Measurements from ENCODE around the gene ZFC3H1. TPM values are rescaled to one million over a fixed set of nuclear protein-coding genes. Genes with fewer than 3 reads are reported as not detected.

ZFC3H1 gene
- total and polyA plus RNA-seq, 5 experiments from 2014 or later: 19.1 to 118 (median 28.5) TPM

DNA sequence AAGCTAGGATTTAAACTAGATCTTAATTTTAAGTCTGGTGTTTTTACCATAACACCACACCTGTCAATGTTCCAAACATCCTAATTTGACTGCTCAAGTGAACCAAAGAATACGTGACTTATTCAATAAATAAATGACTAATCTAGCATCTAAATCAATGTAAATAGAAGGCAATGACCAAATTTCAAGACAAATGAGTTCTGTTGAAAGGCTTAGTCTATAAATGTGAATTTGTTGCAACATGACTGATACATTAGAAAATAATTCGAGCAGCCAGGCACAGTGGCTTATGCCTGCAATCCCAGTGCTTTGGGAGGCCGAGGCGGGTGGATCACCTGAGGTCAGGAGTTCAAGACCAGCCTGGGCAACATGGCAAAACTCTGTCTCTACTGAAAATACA lies 15.1 kb downstream of the ZFC3H1 start:
- no peaks in the 10 kb centered on the region for H3K9me3 Mint-ChIP-seq
- ATAC-seq (no peak), DNase-seq (no peak)
- peak overlapping the region in 2 of 10 donors; percentile 2 to 14 for H3K4me3 Mint-ChIP-seq
- peak overlapping the region in 4 of 10 donors; percentile 8 to 65 (median 48) for H3K27ac Mint-ChIP-seq
- no peaks in the 10 kb centered on the region for H3K27me3 Mint-ChIP-seq
- POLR2A ChIA-PET: interaction anchor here (1.3 kb wide), 1 partner anchor 15 kb away, joined by 3 read pairs; the partner anchor contains the start of gene ZFC3H1
- H3K36me3 Mint-ChIP-seq: peaks cover 7 to 50% (median 15%) of the 10 kb centered on the region in 3 donors
- H3K4me1 Mint-ChIP-seq: peaks cover 10 to 32% (median 22%) of the 10 kb centered on the region in 4 donors

DNA sequence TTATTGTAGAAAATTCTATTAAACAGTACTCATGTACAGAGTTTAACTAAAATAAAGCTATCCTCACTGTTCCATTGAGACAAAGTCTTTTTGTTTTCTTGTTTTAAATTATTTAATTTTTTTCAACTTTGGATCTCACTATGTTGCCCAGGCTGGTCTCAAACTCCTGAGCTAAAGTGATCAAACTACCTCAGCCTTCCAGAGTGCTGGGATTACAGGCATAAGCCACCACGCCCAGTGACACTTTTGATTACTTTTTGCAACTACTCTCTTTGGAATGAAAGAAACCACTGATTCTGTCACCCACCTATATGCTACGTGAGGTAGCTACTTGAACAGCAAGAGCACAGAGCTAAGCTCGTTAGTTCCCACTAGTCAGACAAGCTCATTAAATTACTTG lies 17.1 kb downstream of the ZFC3H1 start:
- ATAC-seq (no peak), DNase-seq (no peak)
- H3K4me1 Mint-ChIP-seq: peaks cover 10 to 35% (median 24%) of the 10 kb centered on the region in 4 donors
- H3K4me3 Mint-ChIP-seq: no peak overlapping the region
- POLR2A ChIA-PET: interaction anchor here (0.9 to 2.2 kb wide), 2 partner anchors 17 to 40 kb away, joined by 3 to 11 read pairs; partner anchors contain the start of genes THAP2, TMEM19 and ZFC3H1
- H3K27ac Mint-ChIP-seq: peak overlapping the region in 4 of 10 donors; percentile 8 to 41 (median 31)
- H3K27me3 Mint-ChIP-seq: no peaks in the 10 kb centered on the region
- H3K36me3 Mint-ChIP-seq: peaks cover 10 to 70% (median 18%) of the 10 kb centered on the region in 3 donors
- H3K9me3 Mint-ChIP-seq: no peaks in the 10 kb centered on the region

- Mint-ChIP-seq H3K36me3 (peaks cover 10 to 77% (median 18%) of the 10 kb centered on the region in 3 donors), H3K27me3 (no peaks in the 10 kb centered on the region), H3K27ac (peak overlapping the region in 8 of 10 donors; percentile 4 to 93 (median 61)), H3K4me1 (peaks cover 7 to 36% (median 25%) of the 10 kb centered on the region in 4 donors), H3K4me3 (no peak overlapping the region), H3K9me3 (no peaks in the 10 kb centered on the region)
- DNase-seq (no peak), ATAC-seq (no peak)
- POLR2A ChIA-PET: interaction anchor here (0.5 to 2.2 kb wide), 3 partner anchors 13 to 41 kb away, joined by 3 to 11 read pairs (median 4); partner anchors contain the start of genes THAP2, TMEM19 and ZFC3H1
These were observed 18.4 kb downstream of the ZFC3H1 start for GRCh38 chr12:71645268-71645667.

DNA sequence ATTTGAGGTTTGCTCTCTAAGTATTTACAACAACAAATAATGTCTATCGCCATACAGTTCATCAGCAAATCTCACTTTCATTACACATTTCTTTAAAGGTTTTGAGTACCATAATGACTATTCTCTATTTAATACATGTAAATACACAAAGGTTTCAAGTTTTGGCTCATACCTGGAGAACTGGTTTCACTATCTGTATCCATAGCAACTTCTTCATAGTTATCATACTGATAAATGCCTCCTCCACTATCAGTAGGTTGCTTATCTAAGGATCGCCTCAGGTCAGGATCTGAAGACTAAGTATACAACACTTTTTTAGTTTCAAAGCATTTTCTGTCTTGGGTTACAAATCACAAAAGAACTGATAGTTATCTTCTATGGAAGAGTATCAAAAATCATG lies 21.4 kb downstream of the ZFC3H1 start:
- ATAC-seq: no peak

GRCh38 chr12:71641390-71641789 lies 22.3 kb downstream of the ZFC3H1 start:
- Mint-ChIP-seq H3K36me3 (peaks cover 14 to 83% (median 20%) of the 10 kb centered on the region in 3 donors), H3K27ac (peak overlapping the region in 4 of 10 donors; percentile 2 to 29 (median 16)), H3K27me3 (no peaks in the 10 kb centered on the region), H3K4me1 (peaks cover 7 to 25% (median 15%) of the 10 kb centered on the region in 4 donors), H3K9me3 (no peaks in the 10 kb centered on the region), H3K4me3 (no peak overlapping the region)
- POLR2A ChIA-PET: no interaction called here
- no peak for ATAC-seq
- DNase-seq: no peak

More for the DNA sequence above, 21.4 kb downstream of the ZFC3H1 start:
- Mint-ChIP-seq H3K4me1 (peaks cover 4 to 25% (median 11%) of the 10 kb centered on the region in 4 donors), H3K4me3 (no peak overlapping the region), H3K27me3 (no peaks in the 10 kb centered on the region), H3K9me3 (no peaks in the 10 kb centered on the region), H3K36me3 (peaks cover 10 to 86% (median 20%) of the 10 kb centered on the region in 3 donors), H3K27ac (peak overlapping the region in 4 of 10 donors; percentile 6 to 53 (median 24))
- no peak for DNase-seq
- POLR2A ChIA-PET: interaction anchor here (0.9 kb wide), 1 partner anchor 22 kb away, joined by 4 read pairs; the partner anchor contains the start of genes THAP2 and ZFC3H1

DNA sequence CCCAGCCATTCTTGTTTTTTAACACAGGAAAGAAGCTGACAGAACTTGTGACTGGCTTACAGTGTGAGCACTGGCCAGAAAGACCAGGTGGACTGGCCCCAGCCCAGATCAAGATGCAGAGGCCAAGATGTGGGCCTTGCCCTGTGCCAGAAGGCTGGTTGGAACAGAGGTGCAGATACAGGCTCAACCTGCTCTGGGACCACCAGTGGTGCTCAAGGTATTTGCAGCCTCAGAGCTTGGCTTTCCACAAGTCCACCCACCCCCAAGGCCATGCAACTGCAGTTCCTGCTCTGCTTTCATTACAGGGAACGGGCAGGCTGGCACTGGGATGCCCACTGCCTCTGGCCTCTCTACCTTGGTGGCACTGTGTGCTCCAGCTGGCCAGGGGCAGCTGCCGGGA lies 23.3 kb downstream of the ZFC3H1 start:
- Mint-ChIP-seq H3K27ac (peak overlapping the region in 1 of 10 donors; percentile 13), H3K4me3 (no peak overlapping the region), H3K4me1 (peaks cover 7 to 24% (median 14%) of the 10 kb centered on the region in 4 donors), H3K9me3 (no peaks in the 10 kb centered on the region), H3K36me3 (peaks cover 13 to 87% (median 20%) of the 10 kb centered on the region in 3 donors), H3K27me3 (no peaks in the 10 kb centered on the region)
- ATAC-seq: no peak
- DNase-seq: no peak
- POLR2A ChIA-PET: interaction anchor here (1.1 kb wide), 1 partner anchor 23 kb away, joined by 3 read pairs; the partner anchor contains the start of genes THAP2 and ZFC3H1

- Mint-ChIP-seq H3K27me3 (no peaks in the 10 kb centered on the region), H3K9me3 (no peaks in the 10 kb centered on the region), H3K36me3 (peaks cover 10 to 87% (median 24%) of the 10 kb centered on the region in 3 donors), H3K4me3 (no peak overlapping the region), H3K27ac (peak overlapping the region in 8 of 10 donors; percentile 4 to 81 (median 38)), H3K4me1 (peaks cover 5 to 21% (median 11%) of the 10 kb centered on the region in 4 donors)
- DNase-seq: no peak
- POLR2A ChIA-PET: no interaction called here
- ATAC-seq: peak in 1 of 2 donors; percentile 62
These were observed 24.3 kb downstream of the ZFC3H1 start for GRCh38 chr12:71639341-71639760.

GRCh38 chr12:71638499-71638898 lies 25.1 kb downstream of the ZFC3H1 start:
- DNase-seq (no peak), ATAC-seq (no peak)
- peaks cover 3 to 21% (median 10%) of the 10 kb centered on the region in 4 donors for H3K4me1 Mint-ChIP-seq
- H3K9me3 Mint-ChIP-seq: no peaks in the 10 kb centered on the region
- peak overlapping the region in 5 of 10 donors; percentile 42 to 77 (median 47) for H3K27ac Mint-ChIP-seq
- peaks cover 7 to 87% (median 22%) of the 10 kb centered on the region in 3 donors for H3K36me3 Mint-ChIP-seq
- no peaks in the 10 kb centered on the region for H3K27me3 Mint-ChIP-seq
- H3K4me3 Mint-ChIP-seq: no peak overlapping the region
- POLR2A ChIA-PET: interaction anchor here (0.6 kb wide), 1 partner anchor 24 kb away, joined by 3 read pairs; no protein-coding TSS in a partner anchor

- no peak overlapping the region for H3K4me3 Mint-ChIP-seq
- peaks cover 3 to 16% (median 8%) of the 10 kb centered on the region in 4 donors for H3K4me1 Mint-ChIP-seq
These were observed 26.9 kb downstream of the ZFC3H1 start for GRCh38 chr12:71636704-71637115.

DNA sequence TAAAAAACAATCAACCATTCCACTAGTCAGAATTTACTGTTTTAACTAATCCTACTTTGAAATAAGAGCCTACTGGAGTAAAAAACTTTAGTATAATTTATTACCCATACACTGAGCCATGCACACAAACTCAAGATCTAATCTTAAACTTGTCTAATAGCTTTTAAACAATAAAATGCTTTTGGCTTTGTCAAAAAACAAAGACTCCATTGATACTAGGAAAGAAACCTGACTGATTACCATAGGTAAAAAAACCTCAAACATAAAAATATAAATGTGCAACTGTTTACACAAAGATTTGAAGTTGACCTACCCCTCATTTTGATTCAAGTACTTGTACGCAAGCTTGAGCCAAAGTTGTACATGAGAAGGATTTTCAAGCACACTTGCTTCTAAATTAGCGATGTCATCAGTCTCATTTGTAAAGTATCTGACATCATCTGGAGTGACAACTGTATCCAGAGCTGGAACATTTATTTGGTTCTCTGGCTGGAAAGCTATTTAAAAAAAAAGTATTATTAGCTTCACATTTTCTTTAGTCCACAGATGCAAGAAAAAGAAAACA lies 36.1 kb downstream of the ZFC3H1 start:
- POLR2A ChIA-PET: interaction anchor here (1.9 kb wide), 1 partner anchor 36 kb away, joined by 5 read pairs; the partner anchor contains the start of gene ZFC3H1
- no peaks in the 10 kb centered on the region for H3K27me3 Mint-ChIP-seq

More at GRCh38 chr12:71636704-71637115, 26.9 kb downstream of the ZFC3H1 start:
- H3K36me3 Mint-ChIP-seq: peaks cover 9 to 87% (median 33%) of the 10 kb centered on the region in 3 donors
- no peaks in the 10 kb centered on the region for H3K27me3 Mint-ChIP-seq
- no peaks in the 10 kb centered on the region for H3K9me3 Mint-ChIP-seq
- POLR2A ChIA-PET: interaction anchor here (1.1 kb wide), 1 partner anchor 27 kb away, joined by 4 read pairs; the partner anchor contains the start of genes THAP2 and ZFC3H1
- ATAC-seq: peak; percentile 70 to 72
- peak overlapping the region; percentile 9 to 80 (median 66) for H3K27ac Mint-ChIP-seq
- peak in 5 of 10 donors; percentile 18 to 68 (median 54) for DNase-seq

DNA sequence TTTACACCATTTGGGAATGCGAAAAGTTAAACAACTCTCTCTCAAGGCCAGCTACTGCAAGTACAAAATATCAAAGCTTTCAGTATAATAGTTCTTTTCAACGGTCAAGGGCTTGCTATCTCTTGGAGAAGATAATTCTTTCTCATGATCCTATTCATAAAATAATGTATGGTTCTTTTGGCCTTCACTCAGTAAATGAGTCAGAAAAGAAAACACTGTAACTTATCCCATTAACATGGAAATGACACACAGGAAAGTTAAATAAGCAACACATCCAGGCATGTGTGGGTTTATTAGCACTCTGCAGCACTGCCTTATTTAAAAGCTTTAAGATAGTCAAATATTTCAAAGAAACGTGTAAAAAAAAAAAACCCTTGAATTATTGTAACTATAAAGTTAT lies 36.9 kb downstream of the ZFC3H1 start:
- Mint-ChIP-seq H3K27ac (peak overlapping the region in 3 of 10 donors; percentile 47 to 77 (median 63)), H3K36me3 (peaks cover 13 to 89% (median 26%) of the 10 kb centered on the region in 3 donors), H3K4me1 (peaks cover 7 to 24% (median 20%) of the 10 kb centered on the region in 4 donors), H3K4me3 (no peak overlapping the region), H3K9me3 (no peaks in the 10 kb centered on the region), H3K27me3 (no peaks in the 10 kb centered on the region)
- ATAC-seq (no peak), DNase-seq (no peak)
- POLR2A ChIA-PET: interaction anchor here (1.9 kb wide), 1 partner anchor 36 kb away, joined by 5 read pairs; the partner anchor contains the start of gene ZFC3H1

More for the DNA sequence above, 36.1 kb downstream of the ZFC3H1 start:
- no peak for ATAC-seq
- DNase-seq: no peak
- Mint-ChIP-seq H3K27ac (peak overlapping the region in 2 of 10 donors; percentile 23 to 37), H3K4me3 (no peak overlapping the region), H3K4me1 (peaks cover 3 to 21% (median 16%) of the 10 kb centered on the region in 4 donors), H3K9me3 (no peaks in the 10 kb centered on the region), H3K36me3 (peaks cover 12 to 89% (median 28%) of the 10 kb centered on the region in 3 donors)

- H3K27ac Mint-ChIP-seq: peak overlapping the region; percentile 18 to 81 (median 69)
- ATAC-seq (no peak), DNase-seq (no peak)
- H3K27me3 Mint-ChIP-seq: no peaks in the 10 kb centered on the region
- no peaks in the 10 kb centered on the region for H3K9me3 Mint-ChIP-seq
- H3K4me3 Mint-ChIP-seq: peak overlapping the region in 3 of 10 donors; percentile 6 to 56 (median 16)
- peaks cover 9 to 29% (median 23%) of the 10 kb centered on the region in 4 donors for H3K4me1 Mint-ChIP-seq
- peaks cover 14 to 89% (median 29%) of the 10 kb centered on the region in 3 donors for H3K36me3 Mint-ChIP-seq
- POLR2A ChIA-PET: interaction anchor here (1.9 kb wide), 1 partner anchor 37 kb away, joined by 5 read pairs; the partner anchor contains the start of gene ZFC3H1
These were observed 37.5 kb downstream of the ZFC3H1 start for GRCh38 chr12:71626098-71626497.
